ENCODE results near the gene HSD3B7.
A peak's percentile ranks its signal among the peaks of the same experiment; 100 is the strongest.

HSD3B7 gene

DNA sequence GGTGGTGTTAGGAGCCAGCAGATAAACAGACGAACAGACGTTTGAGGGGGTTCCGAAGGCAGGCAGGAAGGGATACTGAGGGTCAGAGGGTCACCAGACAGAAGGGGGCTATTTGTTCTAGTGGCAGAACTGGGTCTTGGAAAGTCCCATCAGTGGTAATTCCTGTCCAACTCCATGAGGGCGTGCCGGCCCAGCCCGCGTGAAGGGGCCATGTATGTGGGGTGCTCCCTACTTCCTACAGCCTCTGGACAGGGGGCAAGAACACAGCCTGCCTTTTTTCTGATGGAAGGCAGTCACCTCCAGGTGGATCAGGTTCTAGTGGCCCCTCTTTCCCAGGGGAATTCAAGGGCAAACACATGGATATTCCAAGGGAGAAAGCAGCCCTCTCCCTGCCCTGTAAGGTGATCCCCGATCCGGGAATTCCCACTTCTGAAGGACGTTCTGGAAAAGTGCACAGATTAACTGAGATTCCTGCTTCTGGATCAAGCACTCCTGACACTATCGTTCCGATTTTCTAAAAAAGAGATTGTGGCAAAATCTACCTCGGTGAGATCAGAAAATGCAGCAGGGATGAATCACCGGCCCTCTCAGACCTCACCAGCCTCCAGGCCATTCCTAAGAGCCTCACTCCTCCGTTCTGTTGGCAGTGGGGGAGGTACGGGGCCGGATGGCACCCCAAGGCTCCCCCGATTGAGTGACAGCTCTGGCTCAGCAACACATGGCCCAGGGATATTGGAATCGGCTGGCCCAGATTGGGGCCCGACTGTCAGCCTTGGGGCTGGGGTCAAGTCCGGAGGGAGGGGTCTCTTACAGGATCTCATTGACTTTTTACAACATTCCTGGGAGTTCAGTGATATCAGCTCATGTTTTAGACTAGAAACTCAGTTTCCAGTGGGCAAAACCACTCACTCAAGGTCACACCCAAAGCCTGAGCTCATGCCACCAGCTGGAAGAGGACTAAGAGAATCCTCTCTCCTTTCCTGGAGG is 13.0 kb downstream of the HSD3B7 start:
- CTCF ChIA-PET: interaction anchor here (0.6 to 2.3 kb wide), 7 partner anchors 11 to 137 kb away, joined by 3 to 19 read pairs (median 3); partner anchors contain the start of gene HSD3B7
- POLR2A ChIA-PET: interaction anchor here (0.5 to 2.7 kb wide), 11 partner anchors 12 to 1144 kb away, joined by 3 to 6 read pairs (median 3); partner anchors contain the start of genes ZNF646 and ZNF668
- no peaks in the 10 kb centered on the region for H3K36me3 ChIP-seq (ENCODE audit: control insufficient read depth in 2 of 2, insufficient read depth in 1 of 2, low read length in 2 of 2)
- peak overlapping the region; percentile 17; the same call in 1 of the 2 replicates for H3K27ac ChIP-seq (ENCODE audit: extremely low read depth, low read depth, low read length)
- peak overlapping the region; percentile 47 for H3K4me3 ChIP-seq (ENCODE audit: low read depth, low read length)
- no peaks in the 10 kb centered on the region for H3K9me3 ChIP-seq (ENCODE audit: control insufficient read depth, insufficient read depth, low read depth, low read length)
- H3K4me1 ChIP-seq (ENCODE audit: control insufficient read depth, insufficient read depth, low read length): peaks cover 5% of the 10 kb centered on the region
- TF ChIP-seq ZNF777 (tag by site-specific recombination; IDR thresholded peaks at IDR 0.05; ENCODE audit: borderline replicate concordance): no peak
- TF ChIP-seq ZNF202 (tag by site-specific recombination; IDR thresholded peaks at IDR 0.05; ENCODE audit: borderline replicate concordance): no peak
- no peak for TF ChIP-seq ZNF433 (tag by site-specific recombination; IDR thresholded peaks at IDR 0.05; ENCODE audit: low read depth)
- no peak for TF ChIP-seq ZNF19 (tag by site-specific recombination; IDR thresholded peaks at IDR 0.05; ENCODE audit: low read depth)
- TF ChIP-seq ZNF184 (tag by site-specific recombination; IDR thresholded peaks at IDR 0.05): no peak
- TF ChIP-seq ZNF843 (tag by site-specific recombination; IDR thresholded peaks at IDR 0.05): no peak
- TF ChIP-seq KLF9 (tag by site-specific recombination; IDR thresholded peaks at IDR 0.05; ENCODE audit: low read depth): no peak
- TF ChIP-seq ZNF585B (tag by site-specific recombination; IDR thresholded peaks at IDR 0.05): no peak
- no peak for TF ChIP-seq ZNF624 (tag by site-specific recombination; IDR thresholded peaks at IDR 0.05)
- no peak for TF ChIP-seq ZNF394 (tag by site-specific recombination; IDR thresholded peaks at IDR 0.05; ENCODE audit: borderline replicate concordance)
- TF ChIP-seq GLI2 (tag by site-specific recombination; IDR thresholded peaks at IDR 0.05; ENCODE audit: borderline replicate concordance, low read depth): no peak
- TF ChIP-seq, protein P1, sequence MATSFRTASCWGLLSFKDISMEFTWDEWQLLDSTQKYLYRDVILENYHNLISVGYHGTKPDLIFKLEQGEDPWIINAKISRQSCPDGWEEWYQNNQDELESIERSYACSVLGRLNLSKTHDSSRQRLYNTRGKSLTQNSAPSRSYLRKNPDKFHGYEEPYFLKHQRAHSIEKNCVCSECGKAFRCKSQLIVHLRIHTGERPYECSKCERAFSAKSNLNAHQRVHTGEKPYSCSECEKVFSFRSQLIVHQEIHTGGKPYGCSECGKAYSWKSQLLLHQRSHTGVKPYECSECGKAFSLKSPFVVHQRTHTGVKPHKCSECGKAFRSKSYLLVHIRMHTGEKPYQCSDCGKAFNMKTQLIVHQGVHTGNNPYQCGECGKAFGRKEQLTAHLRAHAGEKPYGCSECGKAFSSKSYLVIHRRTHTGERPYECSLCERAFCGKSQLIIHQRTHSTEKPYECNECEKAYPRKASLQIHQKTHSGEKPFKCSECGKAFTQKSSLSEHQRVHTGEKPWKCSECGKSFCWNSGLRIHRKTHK (tag by site-specific recombination; IDR thresholded peaks at IDR 0.05): no peak
- no peak for TF ChIP-seq KLF7 (tag by site-specific recombination; IDR thresholded peaks at IDR 0.05; ENCODE audit: borderline replicate concordance)
- TF ChIP-seq ZNF23 (tag by site-specific recombination; IDR thresholded peaks at IDR 0.05; ENCODE audit: borderline replicate concordance): no peak
- no peak for TF ChIP-seq ZFP69B (tag by site-specific recombination; IDR thresholded peaks at IDR 0.05)
- no peak for TF ChIP-seq ZNF626 (tag by site-specific recombination; IDR thresholded peaks at IDR 0.05)
- no peak for TF ChIP-seq ZNF239 (tag by site-specific recombination; IDR thresholded peaks at IDR 0.05)
- TF ChIP-seq MZF1 (tag by site-specific recombination; IDR thresholded peaks at IDR 0.05; ENCODE audit: borderline replicate concordance): no peak
- TF ChIP-seq, protein P2, sequence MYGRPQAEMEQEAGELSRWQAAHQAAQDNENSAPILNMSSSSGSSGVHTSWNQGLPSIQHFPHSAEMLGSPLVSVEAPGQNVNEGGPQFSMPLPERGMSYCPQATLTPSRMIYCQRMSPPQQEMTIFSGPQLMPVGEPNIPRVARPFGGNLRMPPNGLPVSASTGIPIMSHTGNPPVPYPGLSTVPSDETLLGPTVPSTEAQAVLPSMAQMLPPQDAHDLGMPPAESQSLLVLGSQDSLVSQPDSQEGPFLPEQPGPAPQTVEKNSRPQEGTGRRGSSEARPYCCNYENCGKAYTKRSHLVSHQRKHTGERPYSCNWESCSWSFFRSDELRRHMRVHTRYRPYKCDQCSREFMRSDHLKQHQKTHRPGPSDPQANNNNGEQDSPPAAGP (tag by site-specific recombination; IDR thresholded peaks at IDR 0.05): 0 out of 2 replicates have a peak, but pooled peaks have one; percentile 17
- no peak for TF ChIP-seq PRDM1 (tag by site-specific recombination; IDR thresholded peaks at IDR 0.05)
- no peak for TF ChIP-seq ZNF560 (tag by site-specific recombination; IDR thresholded peaks at IDR 0.05; ENCODE audit: borderline replicate concordance)
- TF ChIP-seq ZNF146 (tag by site-specific recombination; IDR thresholded peaks at IDR 0.05): no peak
- no peak for TF ChIP-seq SCRT1 (tag by site-specific recombination; IDR thresholded peaks at IDR 0.05; ENCODE audit: borderline replicate concordance)
- no peak for TF ChIP-seq ZNF324 (tag by site-specific recombination; IDR thresholded peaks at IDR 0.05)
- TF ChIP-seq KLF10 (tag by site-specific recombination; IDR thresholded peaks at IDR 0.05): no peak
- TF ChIP-seq BCL6B (tag by site-specific recombination; IDR thresholded peaks at IDR 0.05): no peak
- no peak for TF ChIP-seq ZIC2 (tag by site-specific recombination; IDR thresholded peaks at IDR 0.05)
- TF ChIP-seq ZNF214 (tag by site-specific recombination; IDR thresholded peaks at IDR 0.05; ENCODE audit: borderline replicate concordance): no peak
- no peak for TF ChIP-seq ZNF785 (tag by site-specific recombination; IDR thresholded peaks at IDR 0.05)
- TF ChIP-seq ZNF112 (tag by site-specific recombination; IDR thresholded peaks at IDR 0.05): no peak
- no peak for TF ChIP-seq ZNF664 (tag by site-specific recombination; IDR thresholded peaks at IDR 0.05)
- TF ChIP-seq ZNF701 (tag by site-specific recombination; IDR thresholded peaks at IDR 0.05): no peak
- no peak for TF ChIP-seq TCF7L2 (IDR thresholded peaks at IDR 0.05; ENCODE audit: borderline replicate concordance, low read depth, low read length)
- no peak for TF ChIP-seq OVOL3 (tag by site-specific recombination; IDR thresholded peaks at IDR 0.05)
